HepG2 (cell line): ENCODE measurements around the gene OIT3. TPM values are rescaled to one million over a fixed set of nuclear protein-coding genes. Genes with fewer than 3 reads are reported as not detected.

Experiments used
- ATAC-seq: fragments of 200-7000 bp; cut with Tn5 transposase; 3 replicates; pipeline ENCODE4 v1.9.1; 2020; ENCODE audit warnings: mild to moderate bottlenecking, moderate library complexity
- BruUV-seq: library from RNA; stranded (reverse); fragments of 400-500 nt; replicated peaks from 2 replicates; lab custom pipeline; 2021; lab: Mats Ljungman, UMichigan
- CTCF ChIA-PET: fragments of 300-600 bp; formaldehyde crosslinking; extraction: SDS; loops from one replicate; lab custom pipeline; 2021; ENCODE audit warnings: low total read pairs, inconsistent platforms, low intra/inter-chr PET ratio; lab: Yijun Ruan, JAX
- POLR2A ChIA-PET: fragments of 350-600 bp; sonication (Branson Sonifier 250); formaldehyde crosslinking; loops from one replicate; lab custom pipeline; 2020; ENCODE audit warnings: antibody characterized with exemption, inconsistent platforms; lab: Yijun Ruan, JAX
- DNase-seq: peaks from one replicate; pipeline ENCODE4 v3.0.0-alpha.2; 2015; ENCODE audit warnings: low spot score
- FAIRE-seq: peaks from 3 replicates; lab custom pipeline; 2011; peaks lifted over from hg19 to GRCh38; lab: Jason Lieb, UNC
- H2AFZ ChIP-seq: one replicate; pipeline ENCODE4 v1.6.1; 2011; ENCODE audit warnings: low read length, inconsistent platforms
- H3K27ac ChIP-seq: fragments of 300-600 bp; 3 replicates; pipeline ENCODE4 v1.8.0; 2011; ENCODE audit warnings: mixed run types, mild to moderate bottlenecking, mixed read lengths, low read length, inconsistent platforms; ENCODE audit not compliant: insufficient read depth; ENCODE audit errors: extremely low read length
- H3K27me3 ChIP-seq, 2 experiments: fragments of 200-600 bp in 1 of 2; 2 replicates in 1 of 2; 3 replicates in 1 of 2; pipeline versions ENCODE4 v1.6.0 to v1.8.0; 2011; ENCODE audit warnings: low read length in 2 of 2, mild to moderate bottlenecking in 2 of 2, moderate library complexity in 2 of 2, inconsistent platforms in 1 of 2; ENCODE audit not compliant: insufficient read depth in 2 of 2, control insufficient read depth in 1 of 2
- H3K36me3 ChIP-seq, 2 experiments: fragments of 200-600 bp in 1 of 2; replicated peaks in 1 of 2; 2 replicates in 1 of 2; 3 replicates in 1 of 2; pipeline versions ENCODE4 v1.5.1 to v1.8.0; 2011; ENCODE audit warnings: low read length in 2 of 2, inconsistent platforms in 1 of 2; ENCODE audit not compliant: insufficient read depth in 2 of 2, control insufficient read depth in 1 of 2
- H3K4me1 ChIP-seq: 2 replicates; pipeline ENCODE4 v1.5.1; 2012; ENCODE audit warnings: low read length, inconsistent platforms; ENCODE audit not compliant: insufficient read depth
- H3K4me2 ChIP-seq: 2 replicates; pipeline ENCODE4 v1.6.0; 2011; ENCODE audit warnings: low read depth, low read length, inconsistent platforms
- H3K4me3 ChIP-seq, 3 experiments: fragments of 200-600 bp in 1 of 3; sonication (generic), shearing (Covaris generic) in 1 of 3; replicated peaks in 1 of 3; 2 replicates each; pipeline ENCODE4 v1.5.1; 2011 to 2016; ENCODE audit warnings: low read length in 3 of 3, inconsistent platforms in 2 of 3, low read depth in 2 of 3, mild to moderate bottlenecking in 2 of 3, control low read depth in 1 of 3, mixed read lengths in 1 of 3; ENCODE audit not compliant: insufficient read depth in 1 of 3
- H3K79me2 ChIP-seq: one replicate; pipeline ENCODE4 v1.6.1; 2011; ENCODE audit warnings: low read length, inconsistent platforms; ENCODE audit not compliant: insufficient read depth
- H3K9ac ChIP-seq: 2 replicates; pipeline ENCODE4 v1.6.0; 2011; ENCODE audit warnings: mild to moderate bottlenecking, low read depth, low read length, inconsistent platforms; ENCODE audit not compliant: insufficient read depth
- H3K9me3 ChIP-seq: 2 replicates; pipeline ENCODE4 v1.5.1; 2012; ENCODE audit warnings: mild to moderate bottlenecking, low read length
- H4K20me1 ChIP-seq: 2 replicates; pipeline ENCODE4 v1.6.0; 2011; ENCODE audit warnings: inconsistent platforms, mild to moderate bottlenecking, low read length, moderate library complexity; ENCODE audit not compliant: insufficient read depth
- DNMT1 ChIP-seq: sonication (generic); formaldehyde crosslinking; IDR thresholded peaks from 2 replicates; pipeline ENCODE4 v1.5.1; 2020; ENCODE audit warnings: mild to moderate bottlenecking, missing genetic modification reagents
- TAF1 ChIP-seq: sonication (generic); formaldehyde crosslinking; IDR thresholded peaks from 2 replicates; pipeline ENCODE4 v1.4.0; 2020; ENCODE audit warnings: missing genetic modification reagents
- TIGD3 ChIP-seq: sonication (generic); formaldehyde crosslinking; IDR thresholded peaks from 2 replicates; pipeline ENCODE4 v1.5.1; 2020; ENCODE audit warnings: mild to moderate bottlenecking, missing genetic modification reagents, borderline replicate concordance
- YY1 ChIP-seq: IDR thresholded peaks from 2 replicates; pipeline ENCODE4 v1.6.1; 2011; ENCODE audit warnings: low read length, low read depth, moderate library complexity, mild to moderate bottlenecking; ENCODE audit not compliant: insufficient read depth, insufficient replicate concordance
- ZBTB14 ChIP-seq: sonication (generic); formaldehyde crosslinking; IDR thresholded peaks from 2 replicates; pipeline ENCODE4 v1.4.0; 2020; ENCODE audit warnings: missing genetic modification reagents
- ZBTB8A ChIP-seq: sonication (generic); formaldehyde crosslinking; IDR thresholded peaks from 2 replicates; pipeline ENCODE4 v1.4.0; 2020; ENCODE audit warnings: mild to moderate bottlenecking, low read depth, missing genetic modification reagents, borderline replicate concordance
- ZFP36 ChIP-seq: fragments of 150-350 bp; IDR thresholded peaks from 2 replicates; pipeline ENCODE4 v1.6.1; 2018; ENCODE audit warnings: borderline replicate concordance, low read length, low read depth; ENCODE audit not compliant: partially characterized antibody
- ZNF281 ChIP-seq: sonication (generic); formaldehyde crosslinking; IDR thresholded peaks from 2 replicates; pipeline ENCODE4 v1.4.0; 2020; ENCODE audit warnings: missing genetic modification reagents, borderline replicate concordance
- ZNF331 ChIP-seq: sonication (generic); formaldehyde crosslinking; IDR thresholded peaks from 2 replicates; pipeline ENCODE4 v1.4.0; 2020; ENCODE audit warnings: missing genetic modification reagents
- ZNF431 ChIP-seq: sonication (generic); formaldehyde crosslinking; IDR thresholded peaks from 2 replicates; pipeline ENCODE4 v1.9.0; 2022; ENCODE audit warnings: missing genetic modification reagents, low read depth, mild to moderate bottlenecking, borderline replicate concordance
- in situ Hi-C: cut with HindIII; loops from 2 replicates; pipeline ENCODE4 v1.10.0; 2017; ENCODE audit warnings: low pct_unique_long_range_greater_than_20kb; ENCODE audit not compliant: extremely low pct_ligation_motif_present
- intact Hi-C: fragments of 100-400 bp; cut with micrococcal nuclease; formaldehyde crosslinking; loops from one replicate; pipeline ENCODE4 v1.10.0; 2022; ENCODE audit not compliant: unreplicated experiment
- polyA plus RNA-seq, 8 experiments: library from polyadenylated mRNA; depleted of rRNA in 3 of 8; stranded (reverse) in 7 of 8; unstranded in 1 of 8; fragments of >200 nt; fragmentation: Illumina TruSeq in 4 of 8; extraction: Trizol in 4 of 8; gene quantifications; 2 replicates each; pipeline versions ENCODE4 v1.2.1 to v1.2.3, GENCODE V29; 2011 to 2016; ENCODE audit warnings: low read depth in 4 of 8, missing spikeins in 1 of 8, mixed read lengths in 1 of 8; ENCODE audit not compliant: insufficient read depth in 1 of 8
- total RNA-seq, 5 experiments: library from RNA; depleted of rRNA; stranded (reverse); fragments of >200 nt; fragmentation: Illumina TruSeq; extraction: Trizol; gene quantifications; 2 replicates each; pipeline ENCODE4 v1.2.3, GENCODE V29; 2016; ENCODE audit warnings: low read depth in 1 of 5

The OIT3 gene
- total and polyA plus RNA-seq, 2 of the 13 experiments (the other 11 are each of a cell fraction or from before 2014, with no cell fraction given) = not detected

GRCh38 chr10:72979709-72980108 lies 86.2 kb downstream of the OIT3 start:
- peaks cover 7% of the 10 kb centered on the region; the same call in 1 of the 2 replicates for H3K4me1 ChIP-seq
- DNase-seq = no peak
- no peak overlapping the region for H3K4me3 ChIP-seq
- H3K9me3 ChIP-seq = peaks cover 49% of the 10 kb centered on the region
- in situ Hi-C loops = no loop called here
- H3K4me2 ChIP-seq = no peak overlapping the region
- H3K79me2 ChIP-seq = no peaks in the 10 kb centered on the region
- no peaks in the 10 kb centered on the region for H3K36me3 ChIP-seq
- ATAC-seq = no peak
- no peak overlapping the region for H3K27ac ChIP-seq
- BruUV-seq = no TSS peak
- CTCF ChIA-PET = no interaction called here
- no peak overlapping the region for H3K9ac ChIP-seq
- intact Hi-C loops = no loop called here
- POLR2A ChIA-PET = no interaction called here
- TF ChIP-seq ZNF281 (CRISPR knock-in tag) = no peak
- TF ChIP-seq ZNF431 (CRISPR knock-in tag) = no peak
- TF ChIP-seq ZNF331 = no peak
- no peak for TF ChIP-seq TIGD3 (CRISPR knock-in tag)
- TF ChIP-seq ZBTB14 (CRISPR knock-in tag) = no peak
- no peak for TF ChIP-seq ZFP36
- no peak for TF ChIP-seq YY1
- no peak for TF ChIP-seq TAF1
- TF ChIP-seq ZBTB8A (CRISPR knock-in tag) = no peak
- no peak for TF ChIP-seq DNMT1
- H2AFZ ChIP-seq = no peak overlapping the region
- H4K20me1 ChIP-seq = no peaks in the 10 kb centered on the region
- H3K27me3 ChIP-seq = no peaks in the 10 kb centered on the region; a peak in 1 of 5 replicates
- no peak for FAIRE-seq
